ENCODE measurements around the gene ATAT1.

The ATAT1 gene

DNA sequence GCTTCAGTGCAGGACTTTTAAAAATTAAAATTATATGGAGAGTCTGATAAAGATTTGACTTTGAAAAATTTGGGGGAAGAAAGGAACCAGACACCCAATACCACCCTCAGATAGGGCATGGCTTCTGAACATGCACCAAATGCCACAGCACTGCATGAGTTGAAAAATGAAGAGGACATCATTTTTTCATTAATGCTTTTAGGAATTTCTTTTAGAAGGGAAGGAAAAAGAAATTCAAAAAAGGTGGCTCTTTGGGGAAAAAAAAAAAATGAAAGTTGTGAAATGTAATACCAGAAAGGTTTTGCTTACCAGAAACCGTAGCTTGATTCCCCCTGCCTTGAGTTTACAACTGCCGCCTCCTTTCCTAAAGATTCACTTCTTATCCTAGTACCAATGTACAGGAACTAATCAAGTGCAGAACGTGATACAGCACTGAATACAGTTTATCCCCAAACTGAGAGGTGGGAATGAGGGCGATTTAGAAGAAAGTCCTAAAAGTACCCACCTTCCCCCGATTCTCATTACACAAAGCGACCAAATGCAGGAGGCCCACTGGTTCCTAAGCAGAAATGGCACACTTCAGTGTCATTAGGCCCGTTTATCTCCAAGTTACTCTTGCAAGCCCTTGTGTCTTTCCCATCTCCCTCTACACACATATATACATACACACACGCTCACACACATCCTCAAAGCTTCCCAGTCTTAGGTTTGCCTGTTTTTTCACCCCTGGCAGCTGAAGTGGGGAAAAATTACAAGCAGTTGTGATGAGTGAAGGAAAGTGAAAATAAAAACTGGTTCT lies 12.4 kb upstream of the ATAT1 start:
- DNase-seq, result no peak

- DNase-seq, result peak; percentile 97
Measured at GRCh38 chr6:30614843-30615218, 11.8 kb upstream of the ATAT1 start.

GRCh38 chr6:30615219-30615957 lies 11.3 kb upstream of the ATAT1 start:
- DNase-seq, result peak; percentile 93

- DNase-seq, result peak; percentile 54
Measured at GRCh38 chr6:30615958-30616810, 10.5 kb upstream of the ATAT1 start.

- DNase-seq, result peak; percentile 100
Measured at GRCh38 chr6:30616811-30617564, 9.7 kb upstream of the ATAT1 start, which contains the start of gene PPP1R10. PPP1R10 (minus strand) TSS chr6:30617243; CDS start chr6:30609944, 7,299 bp downstream.

GRCh38 chr6:30617565-30618269 lies 9.0 kb upstream of the ATAT1 start, which contains the start of gene MRPS18B:
MRPS18B (plus strand) TSS chr6:30617840; CDS start chr6:30617866, 26 bp downstream.
- DNase-seq, result peak; percentile 97

DNA sequence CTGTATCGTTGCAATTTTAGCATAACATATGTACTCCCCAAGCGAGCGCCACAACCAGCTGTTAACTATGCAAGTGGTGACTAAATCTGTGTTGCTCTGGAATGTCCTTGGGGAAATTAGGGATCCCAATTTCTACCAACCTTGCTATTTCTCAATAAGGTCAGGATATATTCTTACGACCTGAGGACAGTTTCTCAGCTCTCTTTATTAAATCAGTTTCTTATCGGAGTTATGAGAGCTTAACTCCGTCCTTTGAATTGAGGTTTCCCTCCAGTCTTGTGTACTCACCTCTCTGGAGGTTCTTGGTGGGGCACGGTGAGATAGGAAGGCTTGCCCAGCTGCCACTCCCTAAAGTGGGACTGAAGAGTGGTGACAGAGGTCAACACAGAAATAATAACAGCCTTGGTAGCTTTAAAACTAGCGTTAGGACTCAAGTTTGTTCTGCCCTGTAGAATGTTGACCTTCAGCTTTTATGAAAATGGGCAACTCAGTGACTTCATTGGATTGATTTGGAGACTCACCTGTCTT lies 8.3 kb upstream of the ATAT1 start:
- no peak for DNase-seq

DNA sequence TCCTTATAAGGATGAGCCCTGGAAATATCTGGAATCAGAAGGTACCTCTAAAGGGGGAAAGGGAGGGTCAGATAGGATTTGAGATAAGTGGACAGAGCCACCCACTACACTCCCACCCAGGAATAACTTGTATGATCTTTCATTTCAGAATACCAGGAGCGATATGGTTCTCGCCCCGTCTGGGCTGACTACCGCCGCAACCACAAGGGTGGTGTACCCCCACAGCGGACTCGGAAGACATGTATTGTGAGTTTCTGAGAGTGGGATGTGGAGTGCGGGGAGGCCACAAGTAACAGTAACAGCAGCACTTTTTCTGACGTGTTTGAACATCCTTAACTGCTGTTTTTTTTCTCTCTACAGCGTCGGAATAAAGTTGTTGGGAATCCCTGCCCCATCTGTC lies 7.1 kb upstream of the ATAT1 start:
- DNase-seq, result no peak

- DNase-seq, result no peak
Measured at GRCh38 chr6:30625511-30625910, 1.2 kb upstream of the ATAT1 start.

DNA sequence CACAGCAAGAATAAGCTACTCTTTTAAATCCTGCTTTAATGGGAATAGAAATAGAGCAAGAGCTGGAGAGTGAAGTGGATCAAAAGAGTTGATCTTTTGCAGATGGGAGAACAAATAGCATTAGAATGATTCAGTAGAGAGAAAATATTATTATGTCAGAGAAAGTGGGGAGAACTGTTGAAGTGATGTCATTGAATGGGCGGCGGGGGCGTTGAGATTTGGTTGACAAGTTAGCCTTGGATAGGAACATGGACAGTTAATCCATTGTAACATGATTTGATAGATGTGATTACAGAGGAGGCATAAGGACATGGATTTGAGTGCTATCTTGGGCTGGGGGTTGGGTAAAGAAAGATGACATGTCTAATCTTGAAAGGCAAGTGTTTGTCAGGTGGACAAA lies 9.2 kb downstream of the ATAT1 start:
- DNase-seq, result no peak

DNA sequence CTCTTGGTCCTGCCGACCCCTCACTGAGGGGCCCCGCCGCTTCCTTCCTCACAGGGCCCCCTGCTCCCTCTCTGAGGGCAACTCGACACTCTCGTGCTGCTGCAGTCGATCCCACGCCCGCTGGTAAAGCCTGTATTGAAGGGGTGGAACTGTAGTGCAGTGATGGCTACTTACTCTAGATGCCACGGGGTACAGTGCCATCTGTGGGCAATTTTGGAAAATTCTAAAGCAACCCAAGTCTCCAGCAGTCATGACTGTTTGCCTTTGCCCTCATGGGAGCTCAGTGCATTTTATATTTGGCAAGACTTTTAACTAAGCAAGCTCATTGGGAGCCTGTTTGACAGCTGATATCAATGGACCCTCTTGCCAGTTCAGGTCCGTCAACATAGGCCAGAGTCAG lies 13.8 kb downstream of the ATAT1 start:
- no peak for DNase-seq

- DNase-seq, result no peak
Measured at GRCh38 chr6:30641048-30641447, 14.4 kb downstream of the ATAT1 start.

GRCh38 chr6:30643656-30644055 lies 17.0 kb downstream of the ATAT1 start:
- no peak for DNase-seq

DNA sequence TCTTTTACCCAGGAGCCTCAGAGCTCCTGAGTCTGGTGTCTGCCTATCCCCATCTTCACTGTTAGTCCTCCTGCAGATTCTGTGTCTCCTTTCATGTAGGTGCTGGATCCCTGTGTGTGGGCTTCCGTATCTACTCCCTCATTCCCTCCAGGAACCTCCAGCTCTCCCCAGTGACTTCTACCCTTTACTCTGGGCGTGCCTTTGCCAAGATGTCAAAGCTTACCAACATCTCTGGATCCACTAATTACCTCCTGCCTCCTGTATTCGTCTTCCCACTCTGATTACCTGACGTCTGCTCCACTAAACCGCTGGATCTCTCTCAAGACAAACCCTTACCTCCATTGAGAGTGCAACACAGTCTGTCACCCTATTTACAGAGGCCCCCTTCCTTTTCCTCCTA lies 18.1 kb downstream of the ATAT1 start:
- DNase-seq, result no peak

DNA sequence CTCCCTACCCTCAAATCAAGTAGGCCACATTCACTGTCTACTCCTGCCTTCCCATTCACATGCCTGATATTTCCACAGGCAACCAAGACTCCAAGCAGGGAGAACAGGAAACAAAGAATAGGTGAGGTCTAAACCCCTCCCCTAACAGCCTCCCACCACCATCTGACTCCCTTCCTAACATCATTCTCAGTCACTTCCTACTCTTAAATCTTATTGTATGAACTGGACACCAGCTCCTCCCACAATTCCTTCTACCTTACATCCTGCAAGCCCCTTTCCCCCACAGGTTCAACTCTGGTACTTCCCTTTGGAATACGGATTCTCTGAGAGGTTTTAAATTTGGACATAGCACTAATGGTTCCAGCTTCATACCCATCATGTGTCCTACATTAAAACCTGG lies 19.3 kb downstream of the ATAT1 start:
- no peak for DNase-seq

GRCh38 chr6:30646450-30647241 lies 20.0 kb downstream of the ATAT1 start, which contains the start of gene C6orf136:
C6orf136 (plus strand) TSS chr6:30647133; CDS start chr6:30647232, 99 bp downstream.
- peak; percentile 85 for DNase-seq

- DNase-seq, result peak; percentile 6
Measured at GRCh38 chr6:30647242-30648116, 20.8 kb downstream of the ATAT1 start.

GRCh38 chr6:30651143-30651542 lies 24.5 kb downstream of the ATAT1 start:
- DNase-seq, result no peak

Measured in NCI-H446 treated with DMSO at 0.1 percent for 48 hours (cell line).